ENCODE results near the gene MEI4.
"Not testable (repeated sequence)": the region's sequence is repeated elsewhere in the genome, so short reads cannot be mapped to it uniquely, and the experiment has no call there.

Gene MEI4

GRCh38 chr6:77652739-77653138, at the start of gene MEI4:
Gene MEI4, plus strand, starts transcription at chr6:77653039. Its CDS starts 37,633 bp downstream, at chr6:77690672.
- in situ Hi-C loops (cut with MboI; ENCODE audit: low sequenced_read_pairs), result no loop called here

- in situ Hi-C loops (cut with MboI; ENCODE audit: low sequenced_read_pairs), result no loop called here
Measured at GRCh38 chr6:77604476-77604875, 48.4 kb upstream of the MEI4 start.

GRCh38 chr6:77607004-77607403, 45.8 kb upstream of the MEI4 start:
- in situ Hi-C loops (cut with MboI; ENCODE audit: low sequenced_read_pairs), result no loop called here

- in situ Hi-C loops (cut with MboI; ENCODE audit: low sequenced_read_pairs), result no loop called here
Measured at GRCh38 chr6:77609106-77609505, 43.7 kb upstream of the MEI4 start.

GRCh38 chr6:77619114-77619513, 33.7 kb upstream of the MEI4 start:
- in situ Hi-C loops (cut with MboI; ENCODE audit: low sequenced_read_pairs), result no loop called here

- in situ Hi-C loops (cut with MboI; ENCODE audit: low sequenced_read_pairs), result no loop called here
Measured at GRCh38 chr6:77620278-77620882, 32.5 kb upstream of the MEI4 start.

- in situ Hi-C loops (cut with MboI; ENCODE audit: low sequenced_read_pairs), result no loop called here
Measured at GRCh38 chr6:77624515-77624914, 28.3 kb upstream of the MEI4 start.

GRCh38 chr6:77626426-77626825, 26.4 kb upstream of the MEI4 start:
- in situ Hi-C loops (cut with MboI; ENCODE audit: low sequenced_read_pairs), result no loop called here

GRCh38 chr6:77630014-77630413, 22.8 kb upstream of the MEI4 start:
- in situ Hi-C loops (cut with MboI; ENCODE audit: low sequenced_read_pairs), result no loop called here

- in situ Hi-C loops (cut with MboI; ENCODE audit: low sequenced_read_pairs), result no loop called here
Measured at GRCh38 chr6:77633471-77633870, 19.4 kb upstream of the MEI4 start.

GRCh38 chr6:77633993-77634715, 18.7 kb upstream of the MEI4 start:
- in situ Hi-C loops (cut with MboI; ENCODE audit: low sequenced_read_pairs), result no loop called here

- in situ Hi-C loops (cut with MboI; ENCODE audit: low sequenced_read_pairs), result no loop called here
Measured at GRCh38 chr6:77638129-77638830, 14.6 kb upstream of the MEI4 start.

GRCh38 chr6:77644102-77644705, 8.6 kb upstream of the MEI4 start:
- in situ Hi-C loops (cut with MboI; ENCODE audit: low sequenced_read_pairs), result no loop called here

- in situ Hi-C loops (cut with MboI; ENCODE audit: low sequenced_read_pairs), result no loop called here
Measured at GRCh38 chr6:77650098-77650663, 2.7 kb upstream of the MEI4 start.

GRCh38 chr6:77653816-77654215, 977 bp downstream of the MEI4 start:
- in situ Hi-C loops (cut with MboI; ENCODE audit: low sequenced_read_pairs), result no loop called here

GRCh38 chr6:77655035-77655434, 2.2 kb downstream of the MEI4 start:
- in situ Hi-C loops (cut with MboI; ENCODE audit: low sequenced_read_pairs), result not testable (repeated sequence)

GRCh38 chr6:77656999-77657764, 4.3 kb downstream of the MEI4 start:
- in situ Hi-C loops (cut with MboI; ENCODE audit: low sequenced_read_pairs), result no loop called here

GRCh38 chr6:77666340-77666739, 13.5 kb downstream of the MEI4 start:
- in situ Hi-C loops (cut with MboI; ENCODE audit: low sequenced_read_pairs), result no loop called here

GRCh38 chr6:77666846-77667245, 14.0 kb downstream of the MEI4 start:
- in situ Hi-C loops (cut with MboI; ENCODE audit: low sequenced_read_pairs), result no loop called here

- in situ Hi-C loops (cut with MboI; ENCODE audit: low sequenced_read_pairs), result no loop called here
Measured at GRCh38 chr6:77669913-77670312, 17.1 kb downstream of the MEI4 start.

GRCh38 chr6:77674211-77674610, 21.4 kb downstream of the MEI4 start:
- in situ Hi-C loops (cut with MboI; ENCODE audit: low sequenced_read_pairs), result no loop called here

Measured in hTERT RPE-1 (cell line).